Heart left ventricle (tissue), 13 donors: ENCODE measurements around the gene SPTBN1.

Source experiments
- CTCF ChIP-seq, 12 donors: fragments of 200-600 bp; sonication (generic) in 4 of 12; IDR thresholded peaks; one replicate each; pipeline versions ENCODE4 v1.5.0 to v1.8.0; 2018 to 2022; ENCODE audit warnings: antibody characterized with exemption in 12 of 12, mild to moderate bottlenecking in 5 of 12
- POLR2A ChIP-seq, 2 donors: fragments of 450-650 bp; IDR thresholded peaks; one replicate each; pipeline ENCODE4 v1.6.1; 2017; ENCODE audit warnings: antibody characterized with exemption in 2 of 2, mild to moderate bottlenecking in 2 of 2, moderate library complexity in 2 of 2
- donor health status: ischemic (EF 13 %, LVEDD 7.1; RV severe dilation, severe dysfunction).
- donor health status: DM: no; HTN: yes; CAD: no.
- donor health status: DM: no; HTN: no; CAD: no.
- donor health status: ischemic (EF 25% LVEDD 6.9; RV normal size, moderate dysfunction).
- donor health status: ischemic (EF 25% LVEDD 5.7; RV mildly dilated, moderate dysfunction).
- donor health status: ischemic (EF 35%, LVEDD 5.7; RV mildly dilated, moderate dysfunction).
- donor health status: nonischemic (EF 11% LVEDD 7.7; RV severe dilation, severe dysfunction).
- donor health status: DM: yes; HTN: yes; CAD: no.
- donor health status: PGD.
- donor health status: ischemic (EF 29% LVEDD 5.4; RV normal size, mild dysfunction).
- donor health status: nonischemic (EF 23%, LVEDD 6.1; RV moderate dilation, normal function).

GRCh38 chr2:54658564-54659071 lies 202.5 kb downstream of the SPTBN1 start:
- no peak for TF ChIP-seq CTCF (IDR thresholded peaks at IDR 0.05)
- no peak for TF ChIP-seq POLR2A (IDR thresholded peaks at IDR 0.05)
